Esophagus muscularis mucosa (tissue), 4 donors: ENCODE results near the gene ANKMY2. TPM values are rescaled to one million over a fixed set of nuclear protein-coding genes. Genes with fewer than 3 reads are reported as not detected.
A peak's percentile ranks its signal among the peaks of the same experiment; 100 is the strongest.

Source experiments
- DNase-seq: peaks from one replicate; pipeline ENCODE4 v3.0.0-alpha.2; 2017; ENCODE audit errors: extremely low spot score
- H3K27ac ChIP-seq, 4 donors: fragments of 200-600 bp; sonication (generic); replicated peaks in 1 of 4; 1 replicate in 3 of 4; 2 replicates in 1 of 4; pipeline ENCODE4 v1.5.1; 2016 to 2019; ENCODE audit warnings: mild to moderate bottlenecking in 1 of 4
- H3K27me3 ChIP-seq, 4 donors: fragments of 200-600 bp; sonication (generic); one replicate each; pipeline versions ENCODE4 v1.5.1 to v1.6.0; 2016 to 2019
- H3K36me3 ChIP-seq, 4 donors: fragments of 200-600 bp; sonication (generic); one replicate each; pipeline ENCODE4 v1.5.1; 2016 to 2019
- H3K4me1 ChIP-seq, 4 donors: fragments of 200-600 bp; sonication (generic); one replicate each; pipeline ENCODE4 v1.5.1; 2016 to 2019
- H3K4me3 ChIP-seq, 4 donors: fragments of 200-600 bp; sonication (generic); 1 replicate in 2 of 4; 2 replicates in 2 of 4; pipeline ENCODE4 v1.5.1; 2016 to 2019; ENCODE audit warnings: mild to moderate bottlenecking in 4 of 4, moderate library complexity in 1 of 4
- H3K9me3 ChIP-seq, 4 donors: fragments of 200-600 bp; sonication (generic); 1 replicate in 3 of 4; 2 replicates in 1 of 4; pipeline ENCODE4 v1.5.1; 2016 to 2019
- EP300 ChIP-seq: sonication (generic); formaldehyde crosslinking; IDR thresholded peaks from one replicate; pipeline ENCODE4 v1.6.1; 2017; ENCODE audit warnings: antibody characterized with exemption
- POLR2A ChIP-seq: fragments of 450-650 bp; IDR thresholded peaks from one replicate; pipeline ENCODE4 v1.6.1; 2017; ENCODE audit warnings: antibody characterized with exemption, moderate library complexity, mild to moderate bottlenecking, low read depth
- POLR2AphosphoS5 ChIP-seq, 2 donors: sonication (generic); formaldehyde crosslinking; IDR thresholded peaks; one replicate each; pipeline ENCODE4 v1.6.1; 2017; ENCODE audit warnings: antibody characterized with exemption in 2 of 2
- WGBS: methylation state at CpG from one replicate; pipeline ENCODE4 v1.1.5; 2018; 5-methylcytosine and 5-hydroxymethylcytosine counted together
- intact Hi-C: fragments of 100-400 bp; cut with DNase I; formaldehyde crosslinking; loops from one replicate; pipeline ENCODE4 v1.15.1; 2023
- total RNA-seq, 4 donors: library from RNA; depleted of rRNA; stranded (reverse); fragments of >200 nt; gene quantifications; one replicate each; pipeline versions ENCODE4 v1.1.0 to v1.2.1, GENCODE V29; 2016
- TF ChIP-seq, protein P1 (sequence below), 3 experiments: fragments of 200-600 bp in 2 of 3; fragments of 450-650 bp in 1 of 3; sonication (generic) in 2 of 3; IDR thresholded peaks; one replicate each; pipeline ENCODE4 v1.5.1; 2017 to 2019; ENCODE audit warnings: antibody characterized with exemption in 3 of 3, mild to moderate bottlenecking in 2 of 3, moderate library complexity in 1 of 3

Gene ANKMY2
- total RNA-seq, 4 donors from 2014 or later = 12.4 to 24.9 (median 17.6) TPM

DNA sequence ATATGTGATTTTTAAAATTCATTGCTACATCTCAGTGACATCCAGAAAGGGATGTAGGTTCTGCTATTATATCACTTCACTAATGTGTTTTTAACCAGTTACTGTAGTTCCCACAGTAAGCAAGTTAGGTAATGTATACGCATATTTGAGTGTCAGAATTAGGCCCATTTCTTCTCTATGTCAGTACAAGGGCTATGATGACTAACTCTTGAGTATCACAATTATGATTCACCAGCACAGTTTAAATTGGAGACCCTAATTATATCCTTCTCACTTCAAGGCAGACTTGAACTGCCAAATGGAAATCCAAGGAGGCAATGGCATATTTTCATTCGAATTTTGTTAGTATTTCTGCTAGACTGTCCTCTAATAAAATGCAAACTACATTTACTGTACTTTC, 24.0 kb upstream of the ANKMY2 start:
- peaks cover 0 to 12% (median 4%) of the 10 kb centered on the region in 4 donors for H3K36me3 ChIP-seq
- WGBS = 80% methylated on average over 2 of the region's 2 CpGs
- no peaks in the 10 kb centered on the region for H3K9me3 ChIP-seq
- intact Hi-C loops = no loop called here
- no peak for DNase-seq
- peak overlapping the region in 1 of 4 donors; percentile 53 for H3K27ac ChIP-seq
- H3K27me3 ChIP-seq = no peaks in the 10 kb centered on the region
- TF ChIP-seq EP300 (no peak), POLR2A (no peak), POLR2AphosphoS5 (IDR thresholded peaks at IDR 0.05) (no peak)
- TF ChIP-seq, protein P1, sequence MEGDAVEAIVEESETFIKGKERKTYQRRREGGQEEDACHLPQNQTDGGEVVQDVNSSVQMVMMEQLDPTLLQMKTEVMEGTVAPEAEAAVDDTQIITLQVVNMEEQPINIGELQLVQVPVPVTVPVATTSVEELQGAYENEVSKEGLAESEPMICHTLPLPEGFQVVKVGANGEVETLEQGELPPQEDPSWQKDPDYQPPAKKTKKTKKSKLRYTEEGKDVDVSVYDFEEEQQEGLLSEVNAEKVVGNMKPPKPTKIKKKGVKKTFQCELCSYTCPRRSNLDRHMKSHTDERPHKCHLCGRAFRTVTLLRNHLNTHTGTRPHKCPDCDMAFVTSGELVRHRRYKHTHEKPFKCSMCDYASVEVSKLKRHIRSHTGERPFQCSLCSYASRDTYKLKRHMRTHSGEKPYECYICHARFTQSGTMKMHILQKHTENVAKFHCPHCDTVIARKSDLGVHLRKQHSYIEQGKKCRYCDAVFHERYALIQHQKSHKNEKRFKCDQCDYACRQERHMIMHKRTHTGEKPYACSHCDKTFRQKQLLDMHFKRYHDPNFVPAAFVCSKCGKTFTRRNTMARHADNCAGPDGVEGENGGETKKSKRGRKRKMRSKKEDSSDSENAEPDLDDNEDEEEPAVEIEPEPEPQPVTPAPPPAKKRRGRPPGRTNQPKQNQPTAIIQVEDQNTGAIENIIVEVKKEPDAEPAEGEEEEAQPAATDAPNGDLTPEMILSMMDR (IDR thresholded peaks at IDR 0.05) = no peak
- H3K4me1 ChIP-seq = peaks cover 6 to 36% (median 35%) of the 10 kb centered on the region in 4 donors
- no peak overlapping the region for H3K4me3 ChIP-seq

DNA sequence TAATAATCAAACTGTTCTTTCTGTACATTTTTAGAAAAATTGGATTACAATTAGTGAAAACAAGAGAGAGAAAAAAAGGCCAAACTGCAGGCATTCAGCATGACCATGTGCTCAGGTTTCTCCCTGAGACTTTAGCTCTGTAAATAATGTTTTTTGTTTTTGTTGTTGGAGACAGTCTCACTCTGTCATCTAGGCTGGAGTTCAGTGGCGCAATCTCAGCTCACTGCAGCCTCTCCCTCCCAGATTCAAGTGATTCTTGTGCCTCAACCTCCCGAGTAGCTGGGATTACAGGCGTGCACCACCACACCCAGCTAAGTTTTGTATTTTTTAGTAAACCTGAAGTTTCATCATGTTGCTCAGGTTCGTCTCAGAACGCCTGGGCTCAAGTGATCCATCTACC, 23.4 kb upstream of the ANKMY2 start:
- Histone ChIP-seq H3K4me3 (no peak overlapping the region), H3K4me1 (peaks cover 6 to 36% (median 35%) of the 10 kb centered on the region in 4 donors), H3K9me3 (no peaks in the 10 kb centered on the region), H3K27ac (peak overlapping the region; percentile 65 to 75 (median 70)), H3K27me3 (no peaks in the 10 kb centered on the region), H3K36me3 (peaks cover 0 to 8% (median 2%) of the 10 kb centered on the region in 4 donors)
- 95% methylated on average over 5 of the region's 5 CpGs for WGBS
- TF ChIP-seq, protein P1 (IDR thresholded peaks at IDR 0.05) = no peak
- TF ChIP-seq EP300 (no peak), POLR2AphosphoS5 (IDR thresholded peaks at IDR 0.05) (no peak), POLR2A (no peak)
- intact Hi-C loops = no loop called here
- no peak for DNase-seq

DNA sequence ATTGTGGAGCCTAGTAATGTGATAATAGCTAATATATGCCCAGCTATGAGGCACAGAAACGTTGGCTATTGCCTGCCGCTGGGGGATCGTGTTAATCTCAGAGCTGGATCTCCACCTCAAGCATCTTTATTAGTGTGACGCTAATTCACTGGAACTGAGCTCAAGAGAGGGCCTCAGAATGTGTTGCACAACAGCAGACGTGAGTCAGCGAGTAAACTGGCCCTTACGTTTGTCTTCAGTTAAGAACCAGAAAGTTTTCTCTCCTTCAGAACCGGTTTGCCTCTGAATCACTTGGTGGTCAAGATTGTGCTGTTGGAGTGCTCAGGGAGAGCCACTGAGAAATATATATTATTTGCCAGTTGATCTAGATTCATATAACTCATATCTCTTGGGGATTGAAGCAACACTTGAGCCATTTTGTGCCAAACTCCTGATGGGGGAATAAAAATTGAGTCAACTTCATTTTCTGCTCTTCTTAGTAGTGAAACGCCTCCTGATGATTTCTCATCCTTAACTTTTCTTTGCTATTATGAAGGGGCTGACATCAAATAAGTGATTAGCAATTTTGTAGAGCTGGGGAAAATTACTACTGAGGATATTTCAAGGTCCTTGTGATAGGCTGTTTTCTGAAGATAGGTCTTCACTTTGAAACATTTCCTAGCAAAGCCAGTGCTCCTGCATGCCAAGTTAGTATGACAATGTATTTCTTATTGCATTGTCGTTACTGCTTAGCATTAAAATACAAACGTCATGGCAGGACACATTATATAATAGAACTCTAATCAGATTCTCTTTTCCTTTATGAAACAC, 22.7 kb upstream of the ANKMY2 start:
- intact Hi-C loops = no loop called here
- Histone ChIP-seq H3K27ac (peak overlapping the region; percentile 65 to 75 (median 70)), H3K4me1 (peaks cover 6 to 38% (median 36%) of the 10 kb centered on the region in 4 donors), H3K9me3 (no peaks in the 10 kb centered on the region), H3K27me3 (no peaks in the 10 kb centered on the region), H3K36me3 (peaks cover 0 to 8% (median 2%) of the 10 kb centered on the region in 4 donors), H3K4me3 (no peak overlapping the region)
- TF ChIP-seq POLR2AphosphoS5 (IDR thresholded peaks at IDR 0.05) (peak; percentile 71 to 77), EP300 (peak; percentile 39)
- TF ChIP-seq, protein P1 (IDR thresholded peaks at IDR 0.05) = no peak
- WGBS = 65% methylated on average over 11 of the region's 11 CpGs
- no peak for DNase-seq

DNA sequence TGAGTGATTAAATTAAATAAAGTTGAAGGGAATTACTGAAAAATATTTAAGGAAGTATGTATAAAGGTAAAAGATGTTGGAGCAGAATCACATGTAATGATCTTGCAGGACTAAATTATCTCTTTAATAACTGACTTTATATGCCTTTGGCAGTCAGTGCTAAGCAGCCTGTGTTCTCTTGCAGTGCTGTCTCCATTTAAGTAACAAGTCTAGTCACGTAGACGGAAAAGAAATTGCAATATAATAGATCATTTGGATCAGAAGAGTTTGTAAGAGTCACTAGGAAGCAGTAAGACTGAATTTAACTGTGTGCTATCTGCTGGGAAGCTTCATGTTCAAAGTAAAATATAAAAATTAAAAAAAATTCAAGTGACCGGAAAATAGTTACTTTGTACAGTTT, 21.8 kb upstream of the ANKMY2 start:
- peaks cover 0 to 8% (median 2%) of the 10 kb centered on the region in 4 donors for H3K36me3 ChIP-seq
- H3K9me3 ChIP-seq = no peaks in the 10 kb centered on the region
- 57% methylated on average over 3 of the region's 3 CpGs for WGBS
- H3K4me1 ChIP-seq = peaks cover 6 to 47% (median 45%) of the 10 kb centered on the region in 4 donors
- no peaks in the 10 kb centered on the region for H3K27me3 ChIP-seq
- H3K4me3 ChIP-seq = no peak overlapping the region
- H3K27ac ChIP-seq = peak overlapping the region; percentile 65 to 75 (median 70)
- intact Hi-C loops = no loop called here
- TF ChIP-seq, protein P1 (IDR thresholded peaks at IDR 0.05) = no peak
- TF ChIP-seq EP300 (no peak), POLR2AphosphoS5 (IDR thresholded peaks at IDR 0.05) (no peak), POLR2A (no peak)
- DNase-seq = no peak
